ENCODE measurements around the gene GSE1. TPM values are rescaled to one million over a fixed set of nuclear protein-coding genes. Genes with fewer than 3 reads are reported as not detected.

GSE1 gene
- total and polyA plus RNA-seq, 2 experiments from 2014 or later, result 32.4 to 135 TPM

DNA sequence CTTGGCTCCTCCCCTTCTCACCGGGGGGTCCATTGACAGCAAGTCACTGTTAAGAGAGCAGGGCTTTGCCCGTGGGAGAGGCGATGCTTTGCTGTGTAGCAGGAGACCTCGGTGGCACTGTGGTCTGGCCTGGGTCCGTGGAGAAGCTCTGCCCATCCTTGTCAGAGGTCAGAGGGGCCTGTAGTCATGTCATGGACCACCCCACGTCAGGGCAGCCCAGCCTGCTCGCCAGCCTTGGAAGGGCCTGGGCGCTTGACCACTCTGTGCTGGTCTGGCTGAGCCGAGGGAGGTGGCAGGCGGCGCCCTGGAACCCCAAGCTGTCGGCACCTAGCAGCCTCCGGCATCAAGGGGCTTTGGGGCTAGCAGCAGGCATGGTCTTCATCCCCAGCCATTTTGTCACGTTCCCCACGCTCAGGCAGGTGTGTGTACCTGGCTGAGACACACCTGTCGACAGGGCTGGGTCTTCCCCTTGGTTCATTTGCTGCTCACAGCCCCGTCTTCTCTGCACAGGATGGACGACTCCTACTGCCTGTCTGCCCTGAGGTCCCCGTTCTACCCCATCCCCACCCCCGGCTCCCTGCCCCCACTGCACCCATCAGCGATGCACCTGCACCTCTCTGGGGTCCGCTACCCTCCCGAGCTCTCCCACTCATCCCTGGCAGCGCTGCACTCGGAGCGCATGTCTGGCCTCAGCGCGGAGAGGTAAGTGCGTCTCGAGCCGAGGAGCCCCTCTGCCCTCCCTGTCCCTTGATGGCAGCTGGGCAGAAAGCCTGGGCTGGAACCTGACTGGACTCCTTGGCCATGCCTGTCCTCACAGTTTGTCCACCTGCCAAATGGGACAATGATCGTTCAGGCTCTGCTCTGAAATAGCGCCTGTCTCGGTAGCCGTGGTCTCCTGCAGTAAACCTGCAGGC lies 42.4 kb downstream of the GSE1 start:
- peaks cover 3% of the 10 kb centered on the region; the same call in 1 of the 2 replicates for H3K79me2 ChIP-seq (replicated peaks; ENCODE audit: insufficient read depth)
- no peak overlapping the region for H3K4me3 Mint-ChIP-seq
- H2AFZ ChIP-seq, result no peak overlapping the region
- H3K9me2 ChIP-seq (ENCODE audit: insufficient read depth), result no peaks in the 10 kb centered on the region
- H3K36me3 Mint-ChIP-seq (ENCODE audit: low read depth), result peaks cover 72% of the 10 kb centered on the region
- no peak overlapping the region for H3K27ac ChIP-seq (ENCODE audit: low read depth)
- H3K27me3 ChIP-seq (ENCODE audit: insufficient read depth), result no peaks in the 10 kb centered on the region
- DNase-seq (ENCODE audit: low spot score) (no peak), ATAC-seq (no peak)
- H3K4me2 ChIP-seq, result no peak overlapping the region
- H4K20me1 ChIP-seq (replicated peaks; ENCODE audit: insufficient read depth), result peaks cover 4% of the 10 kb centered on the region; the same call in 1 of the 2 replicates
- 0 out of 2 replicates have a peak, but pooled peaks cover 11% of the 10 kb centered on the region for H3K36me3 ChIP-seq (ENCODE audit: insufficient read depth)
- H3K4me1 ChIP-seq (ENCODE audit: insufficient read depth), result no peaks in the 10 kb centered on the region
- no peaks in the 10 kb centered on the region; the same call in 2 of the 3 replicates for H3K9me3 Mint-ChIP-seq
- H3K27ac Mint-ChIP-seq, result no peak overlapping the region
- TF ChIP-seq POLR2AphosphoS5 (IDR thresholded peaks at IDR 0.05; ENCODE audit: low read depth), result no peak
- TF ChIP-seq, protein P1, sequence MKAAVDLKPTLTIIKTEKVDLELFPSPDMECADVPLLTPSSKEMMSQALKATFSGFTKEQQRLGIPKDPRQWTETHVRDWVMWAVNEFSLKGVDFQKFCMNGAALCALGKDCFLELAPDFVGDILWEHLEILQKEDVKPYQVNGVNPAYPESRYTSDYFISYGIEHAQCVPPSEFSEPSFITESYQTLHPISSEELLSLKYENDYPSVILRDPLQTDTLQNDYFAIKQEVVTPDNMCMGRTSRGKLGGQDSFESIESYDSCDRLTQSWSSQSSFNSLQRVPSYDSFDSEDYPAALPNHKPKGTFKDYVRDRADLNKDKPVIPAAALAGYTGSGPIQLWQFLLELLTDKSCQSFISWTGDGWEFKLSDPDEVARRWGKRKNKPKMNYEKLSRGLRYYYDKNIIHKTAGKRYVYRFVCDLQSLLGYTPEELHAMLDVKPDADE (IDR thresholded peaks at IDR 0.05), result no peak
- no peak for TF ChIP-seq ZNF114 (CRISPR knock-in tag; IDR thresholded peaks at IDR 0.05)
- TF ChIP-seq, protein P2, sequence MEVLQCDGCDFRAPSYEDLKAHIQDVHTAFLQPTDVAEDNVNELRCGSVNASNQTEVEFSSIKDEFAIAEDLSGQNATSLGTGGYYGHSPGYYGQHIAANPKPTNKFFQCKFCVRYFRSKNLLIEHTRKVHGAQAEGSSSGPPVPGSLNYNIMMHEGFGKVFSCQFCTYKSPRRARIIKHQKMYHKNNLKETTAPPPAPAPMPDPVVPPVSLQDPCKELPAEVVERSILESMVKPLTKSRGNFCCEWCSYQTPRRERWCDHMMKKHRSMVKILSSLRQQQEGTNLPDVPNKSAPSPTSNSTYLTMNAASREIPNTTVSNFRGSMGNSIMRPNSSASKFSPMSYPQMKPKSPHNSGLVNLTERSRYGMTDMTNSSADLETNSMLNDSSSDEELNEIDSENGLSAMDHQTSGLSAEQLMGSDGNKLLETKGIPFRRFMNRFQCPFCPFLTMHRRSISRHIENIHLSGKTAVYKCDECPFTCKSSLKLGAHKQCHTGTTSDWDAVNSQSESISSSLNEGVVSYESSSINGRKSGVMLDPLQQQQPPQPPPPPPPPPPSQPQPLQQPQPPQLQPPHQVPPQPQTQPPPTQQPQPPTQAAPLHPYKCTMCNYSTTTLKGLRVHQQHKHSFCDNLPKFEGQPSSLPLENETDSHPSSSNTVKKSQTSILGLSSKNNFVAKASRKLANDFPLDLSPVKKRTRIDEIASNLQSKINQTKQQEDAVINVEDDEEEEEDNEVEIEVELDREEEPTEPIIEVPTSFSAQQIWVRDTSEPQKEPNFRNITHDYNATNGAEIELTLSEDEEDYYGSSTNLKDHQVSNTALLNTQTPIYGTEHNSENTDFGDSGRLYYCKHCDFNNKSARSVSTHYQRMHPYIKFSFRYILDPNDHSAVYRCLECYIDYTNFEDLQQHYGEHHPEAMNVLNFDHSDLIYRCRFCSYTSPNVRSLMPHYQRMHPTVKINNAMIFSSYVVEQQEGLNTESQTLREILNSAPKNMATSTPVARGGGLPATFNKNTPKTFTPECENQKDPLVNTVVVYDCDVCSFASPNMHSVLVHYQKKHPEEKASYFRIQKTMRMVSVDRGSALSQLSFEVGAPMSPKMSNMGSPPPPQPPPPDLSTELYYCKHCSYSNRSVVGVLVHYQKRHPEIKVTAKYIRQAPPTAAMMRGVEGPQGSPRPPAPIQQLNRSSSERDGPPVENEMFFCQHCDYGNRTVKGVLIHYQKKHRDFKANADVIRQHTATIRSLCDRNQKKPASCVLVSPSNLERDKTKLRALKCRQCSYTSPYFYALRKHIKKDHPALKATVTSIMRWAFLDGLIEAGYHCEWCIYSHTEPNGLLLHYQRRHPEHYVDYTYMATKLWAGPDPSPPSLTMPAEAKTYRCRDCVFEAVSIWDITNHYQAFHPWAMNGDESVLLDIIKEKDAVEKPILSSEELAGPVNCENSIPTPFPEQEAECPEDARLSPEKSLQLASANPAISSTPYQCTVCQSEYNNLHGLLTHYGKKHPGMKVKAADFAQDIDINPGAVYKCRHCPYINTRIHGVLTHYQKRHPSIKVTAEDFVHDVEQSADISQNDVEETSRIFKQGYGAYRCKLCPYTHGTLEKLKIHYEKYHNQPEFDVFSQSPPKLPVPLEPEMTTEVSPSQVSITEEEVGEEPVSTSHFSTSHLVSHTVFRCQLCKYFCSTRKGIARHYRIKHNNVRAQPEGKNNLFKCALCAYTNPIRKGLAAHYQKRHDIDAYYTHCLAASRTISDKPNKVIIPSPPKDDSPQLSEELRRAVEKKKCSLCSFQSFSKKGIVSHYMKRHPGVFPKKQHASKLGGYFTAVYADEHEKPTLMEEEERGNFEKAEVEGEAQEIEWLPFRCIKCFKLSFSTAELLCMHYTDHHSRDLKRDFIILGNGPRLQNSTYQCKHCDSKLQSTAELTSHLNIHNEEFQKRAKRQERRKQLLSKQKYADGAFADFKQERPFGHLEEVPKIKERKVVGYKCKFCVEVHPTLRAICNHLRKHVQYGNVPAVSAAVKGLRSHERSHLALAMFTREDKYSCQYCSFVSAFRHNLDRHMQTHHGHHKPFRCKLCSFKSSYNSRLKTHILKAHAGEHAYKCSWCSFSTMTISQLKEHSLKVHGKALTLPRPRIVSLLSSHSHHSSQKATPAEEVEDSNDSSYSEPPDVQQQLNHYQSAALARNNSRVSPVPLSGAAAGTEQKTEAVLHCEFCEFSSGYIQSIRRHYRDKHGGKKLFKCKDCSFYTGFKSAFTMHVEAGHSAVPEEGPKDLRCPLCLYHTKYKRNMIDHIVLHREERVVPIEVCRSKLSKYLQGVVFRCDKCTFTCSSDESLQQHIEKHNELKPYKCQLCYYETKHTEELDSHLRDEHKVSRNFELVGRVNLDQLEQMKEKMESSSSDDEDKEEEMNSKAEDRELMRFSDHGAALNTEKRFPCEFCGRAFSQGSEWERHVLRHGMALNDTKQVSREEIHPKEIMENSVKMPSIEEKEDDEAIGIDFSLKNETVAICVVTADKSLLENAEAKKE (CRISPR knock-in tag; IDR thresholded peaks at IDR 0.05), result no peak
- no peak for TF ChIP-seq EZH2 (IDR thresholded peaks at IDR 0.05; ENCODE audit: low read depth, unreplicated experiment)
- no peak for TF ChIP-seq STAT1 (IDR thresholded peaks at IDR 0.05; ENCODE audit: unreplicated experiment)
- TF ChIP-seq NANOG (IDR thresholded peaks at IDR 0.05; ENCODE audit: borderline replicate concordance), result no peak
- TF ChIP-seq, protein P3, sequence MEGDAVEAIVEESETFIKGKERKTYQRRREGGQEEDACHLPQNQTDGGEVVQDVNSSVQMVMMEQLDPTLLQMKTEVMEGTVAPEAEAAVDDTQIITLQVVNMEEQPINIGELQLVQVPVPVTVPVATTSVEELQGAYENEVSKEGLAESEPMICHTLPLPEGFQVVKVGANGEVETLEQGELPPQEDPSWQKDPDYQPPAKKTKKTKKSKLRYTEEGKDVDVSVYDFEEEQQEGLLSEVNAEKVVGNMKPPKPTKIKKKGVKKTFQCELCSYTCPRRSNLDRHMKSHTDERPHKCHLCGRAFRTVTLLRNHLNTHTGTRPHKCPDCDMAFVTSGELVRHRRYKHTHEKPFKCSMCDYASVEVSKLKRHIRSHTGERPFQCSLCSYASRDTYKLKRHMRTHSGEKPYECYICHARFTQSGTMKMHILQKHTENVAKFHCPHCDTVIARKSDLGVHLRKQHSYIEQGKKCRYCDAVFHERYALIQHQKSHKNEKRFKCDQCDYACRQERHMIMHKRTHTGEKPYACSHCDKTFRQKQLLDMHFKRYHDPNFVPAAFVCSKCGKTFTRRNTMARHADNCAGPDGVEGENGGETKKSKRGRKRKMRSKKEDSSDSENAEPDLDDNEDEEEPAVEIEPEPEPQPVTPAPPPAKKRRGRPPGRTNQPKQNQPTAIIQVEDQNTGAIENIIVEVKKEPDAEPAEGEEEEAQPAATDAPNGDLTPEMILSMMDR (conservative IDR thresholded peaks at IDR 0.05; ENCODE audit: low read depth in 2 of 2), result no peak
- no peak for TF ChIP-seq JUNB (IDR thresholded peaks at IDR 0.05; ENCODE audit: unreplicated experiment)
- no peak for TF ChIP-seq ZNF331 (CRISPR knock-in tag; IDR thresholded peaks at IDR 0.05; ENCODE audit: low read depth)
- TF ChIP-seq, protein P4, sequence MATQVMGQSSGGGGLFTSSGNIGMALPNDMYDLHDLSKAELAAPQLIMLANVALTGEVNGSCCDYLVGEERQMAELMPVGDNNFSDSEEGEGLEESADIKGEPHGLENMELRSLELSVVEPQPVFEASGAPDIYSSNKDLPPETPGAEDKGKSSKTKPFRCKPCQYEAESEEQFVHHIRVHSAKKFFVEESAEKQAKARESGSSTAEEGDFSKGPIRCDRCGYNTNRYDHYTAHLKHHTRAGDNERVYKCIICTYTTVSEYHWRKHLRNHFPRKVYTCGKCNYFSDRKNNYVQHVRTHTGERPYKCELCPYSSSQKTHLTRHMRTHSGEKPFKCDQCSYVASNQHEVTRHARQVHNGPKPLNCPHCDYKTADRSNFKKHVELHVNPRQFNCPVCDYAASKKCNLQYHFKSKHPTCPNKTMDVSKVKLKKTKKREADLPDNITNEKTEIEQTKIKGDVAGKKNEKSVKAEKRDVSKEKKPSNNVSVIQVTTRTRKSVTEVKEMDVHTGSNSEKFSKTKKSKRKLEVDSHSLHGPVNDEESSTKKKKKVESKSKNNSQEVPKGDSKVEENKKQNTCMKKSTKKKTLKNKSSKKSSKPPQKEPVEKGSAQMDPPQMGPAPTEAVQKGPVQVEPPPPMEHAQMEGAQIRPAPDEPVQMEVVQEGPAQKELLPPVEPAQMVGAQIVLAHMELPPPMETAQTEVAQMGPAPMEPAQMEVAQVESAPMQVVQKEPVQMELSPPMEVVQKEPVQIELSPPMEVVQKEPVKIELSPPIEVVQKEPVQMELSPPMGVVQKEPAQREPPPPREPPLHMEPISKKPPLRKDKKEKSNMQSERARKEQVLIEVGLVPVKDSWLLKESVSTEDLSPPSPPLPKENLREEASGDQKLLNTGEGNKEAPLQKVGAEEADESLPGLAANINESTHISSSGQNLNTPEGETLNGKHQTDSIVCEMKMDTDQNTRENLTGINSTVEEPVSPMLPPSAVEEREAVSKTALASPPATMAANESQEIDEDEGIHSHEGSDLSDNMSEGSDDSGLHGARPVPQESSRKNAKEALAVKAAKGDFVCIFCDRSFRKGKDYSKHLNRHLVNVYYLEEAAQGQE (IDR thresholded peaks at IDR 0.05; ENCODE audit: unreplicated experiment), result no peak
- peaks cover 28% of the 10 kb centered on the region for H3F3A ChIP-seq (replicated peaks; ENCODE audit: low read depth)
- H3K27me3 Mint-ChIP-seq (ENCODE audit: insufficient read depth, low read depth, poor library complexity), result peaks cover 10% of the 10 kb centered on the region
- no peak overlapping the region for H3K4me3 ChIP-seq
- peaks cover 8% of the 10 kb centered on the region; the same call in 2 of the 3 replicates for H3K4me1 Mint-ChIP-seq
